ENCODE results near the gene GPX4.

DNA sequence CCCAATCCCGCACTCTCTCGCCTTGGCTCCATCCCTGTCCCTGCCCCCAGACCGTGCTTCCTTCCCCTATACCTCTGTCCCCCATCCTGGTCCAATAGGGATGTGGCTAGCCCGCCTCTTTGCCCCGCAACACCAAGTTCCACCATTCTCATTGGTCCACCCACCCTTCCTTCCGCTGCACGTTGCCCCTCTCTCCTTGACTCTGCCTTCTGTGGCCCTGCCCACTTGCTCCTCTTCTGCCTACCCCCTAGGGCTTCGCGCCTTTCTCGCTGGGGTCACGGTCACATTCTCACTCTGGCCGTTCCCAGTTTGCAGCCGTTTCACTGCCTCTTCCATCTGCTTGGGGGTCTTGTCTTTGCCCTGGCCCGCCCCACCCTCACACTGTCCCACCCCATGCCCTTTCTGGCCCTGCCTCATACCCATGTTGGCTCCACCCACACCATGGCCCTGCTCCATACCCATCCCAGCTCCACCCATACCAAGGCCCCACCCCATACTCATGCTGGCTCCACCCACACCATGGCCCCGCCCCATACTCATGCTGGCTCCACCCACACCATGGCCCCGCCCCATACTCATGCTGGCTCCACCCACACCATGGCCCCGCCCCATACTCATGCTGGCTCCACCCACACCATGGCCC is 41.3 kb upstream of the GPX4 start:
- TF ChIP-seq POLR2AphosphoS5 (IDR thresholded peaks at IDR 0.05; ENCODE audit: low read depth, low read length) (no peak), SIN3A (IDR thresholded peaks at IDR 0.05; ENCODE audit: borderline replicate concordance, insufficient read depth, low read length) (no peak), TAF1 (IDR thresholded peaks at IDR 0.05; ENCODE audit: borderline replicate concordance, insufficient read depth, low read length) (no peak)
- TF ChIP-seq, protein P1, sequence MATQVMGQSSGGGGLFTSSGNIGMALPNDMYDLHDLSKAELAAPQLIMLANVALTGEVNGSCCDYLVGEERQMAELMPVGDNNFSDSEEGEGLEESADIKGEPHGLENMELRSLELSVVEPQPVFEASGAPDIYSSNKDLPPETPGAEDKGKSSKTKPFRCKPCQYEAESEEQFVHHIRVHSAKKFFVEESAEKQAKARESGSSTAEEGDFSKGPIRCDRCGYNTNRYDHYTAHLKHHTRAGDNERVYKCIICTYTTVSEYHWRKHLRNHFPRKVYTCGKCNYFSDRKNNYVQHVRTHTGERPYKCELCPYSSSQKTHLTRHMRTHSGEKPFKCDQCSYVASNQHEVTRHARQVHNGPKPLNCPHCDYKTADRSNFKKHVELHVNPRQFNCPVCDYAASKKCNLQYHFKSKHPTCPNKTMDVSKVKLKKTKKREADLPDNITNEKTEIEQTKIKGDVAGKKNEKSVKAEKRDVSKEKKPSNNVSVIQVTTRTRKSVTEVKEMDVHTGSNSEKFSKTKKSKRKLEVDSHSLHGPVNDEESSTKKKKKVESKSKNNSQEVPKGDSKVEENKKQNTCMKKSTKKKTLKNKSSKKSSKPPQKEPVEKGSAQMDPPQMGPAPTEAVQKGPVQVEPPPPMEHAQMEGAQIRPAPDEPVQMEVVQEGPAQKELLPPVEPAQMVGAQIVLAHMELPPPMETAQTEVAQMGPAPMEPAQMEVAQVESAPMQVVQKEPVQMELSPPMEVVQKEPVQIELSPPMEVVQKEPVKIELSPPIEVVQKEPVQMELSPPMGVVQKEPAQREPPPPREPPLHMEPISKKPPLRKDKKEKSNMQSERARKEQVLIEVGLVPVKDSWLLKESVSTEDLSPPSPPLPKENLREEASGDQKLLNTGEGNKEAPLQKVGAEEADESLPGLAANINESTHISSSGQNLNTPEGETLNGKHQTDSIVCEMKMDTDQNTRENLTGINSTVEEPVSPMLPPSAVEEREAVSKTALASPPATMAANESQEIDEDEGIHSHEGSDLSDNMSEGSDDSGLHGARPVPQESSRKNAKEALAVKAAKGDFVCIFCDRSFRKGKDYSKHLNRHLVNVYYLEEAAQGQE (IDR thresholded peaks at IDR 0.05; ENCODE audit: insufficient read depth in 1 of 2, low read depth in 2 of 2, low read length in 2 of 2): no peak
